GM19328 (cell line): ENCODE data around the gene CAPRIN2.

Experiments used
- ATAC-seq: cut with Tn5 transposase; IDR thresholded peaks from one replicate; pipeline ENCODE4 v1.9.1; 2021; ENCODE audit warnings: mild to moderate bottlenecking, moderate library complexity; ENCODE audit not compliant: unreplicated experiment

The CAPRIN2 gene, protein sequence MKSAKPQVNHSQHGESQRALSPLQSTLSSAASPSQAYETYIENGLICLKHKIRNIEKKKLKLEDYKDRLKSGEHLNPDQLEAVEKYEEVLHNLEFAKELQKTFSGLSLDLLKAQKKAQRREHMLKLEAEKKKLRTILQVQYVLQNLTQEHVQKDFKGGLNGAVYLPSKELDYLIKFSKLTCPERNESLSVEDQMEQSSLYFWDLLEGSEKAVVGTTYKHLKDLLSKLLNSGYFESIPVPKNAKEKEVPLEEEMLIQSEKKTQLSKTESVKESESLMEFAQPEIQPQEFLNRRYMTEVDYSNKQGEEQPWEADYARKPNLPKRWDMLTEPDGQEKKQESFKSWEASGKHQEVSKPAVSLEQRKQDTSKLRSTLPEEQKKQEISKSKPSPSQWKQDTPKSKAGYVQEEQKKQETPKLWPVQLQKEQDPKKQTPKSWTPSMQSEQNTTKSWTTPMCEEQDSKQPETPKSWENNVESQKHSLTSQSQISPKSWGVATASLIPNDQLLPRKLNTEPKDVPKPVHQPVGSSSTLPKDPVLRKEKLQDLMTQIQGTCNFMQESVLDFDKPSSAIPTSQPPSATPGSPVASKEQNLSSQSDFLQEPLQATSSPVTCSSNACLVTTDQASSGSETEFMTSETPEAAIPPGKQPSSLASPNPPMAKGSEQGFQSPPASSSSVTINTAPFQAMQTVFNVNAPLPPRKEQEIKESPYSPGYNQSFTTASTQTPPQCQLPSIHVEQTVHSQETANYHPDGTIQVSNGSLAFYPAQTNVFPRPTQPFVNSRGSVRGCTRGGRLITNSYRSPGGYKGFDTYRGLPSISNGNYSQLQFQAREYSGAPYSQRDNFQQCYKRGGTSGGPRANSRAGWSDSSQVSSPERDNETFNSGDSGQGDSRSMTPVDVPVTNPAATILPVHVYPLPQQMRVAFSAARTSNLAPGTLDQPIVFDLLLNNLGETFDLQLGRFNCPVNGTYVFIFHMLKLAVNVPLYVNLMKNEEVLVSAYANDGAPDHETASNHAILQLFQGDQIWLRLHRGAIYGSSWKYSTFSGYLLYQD

DNA sequence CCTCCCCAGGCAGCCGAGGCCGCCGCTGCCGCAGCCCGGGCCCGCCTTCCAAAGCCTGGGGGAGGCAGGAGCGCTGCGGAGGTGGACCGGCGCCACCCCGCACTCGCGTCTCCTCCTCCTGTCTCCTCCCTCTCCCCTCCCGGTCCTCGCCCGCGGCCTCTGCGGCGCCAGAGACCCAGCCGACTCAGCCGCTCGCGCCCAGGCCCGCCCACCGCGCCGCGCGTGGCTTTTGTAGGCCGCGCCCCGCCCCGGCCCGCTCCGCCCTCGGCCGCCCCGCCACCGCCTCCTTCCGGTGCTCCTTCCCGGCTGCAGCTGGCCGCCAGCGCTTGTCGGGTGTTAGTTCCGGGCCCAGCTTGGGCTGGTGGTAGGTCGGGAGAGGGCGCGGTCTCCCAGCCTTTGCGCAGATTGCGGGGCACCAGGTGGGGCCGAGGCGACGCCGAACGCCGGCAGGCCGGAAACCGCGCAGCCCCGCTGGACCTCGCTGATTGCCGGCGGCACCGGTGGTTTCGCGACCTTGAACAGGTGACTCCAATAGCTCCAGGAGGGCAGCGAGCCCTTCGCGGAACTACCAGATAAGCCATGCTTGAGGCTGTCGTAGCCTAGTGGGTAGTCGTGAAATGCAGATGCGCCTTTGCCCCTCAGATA lies at the start of gene CAPRIN2:
CAPRIN2 (minus strand) TSS at position 202 of the 645 bp plus-strand sequence. CDS start 1,431 bp downstream, outside the sequence.
- peak; percentile 95 for ATAC-seq

DNA sequence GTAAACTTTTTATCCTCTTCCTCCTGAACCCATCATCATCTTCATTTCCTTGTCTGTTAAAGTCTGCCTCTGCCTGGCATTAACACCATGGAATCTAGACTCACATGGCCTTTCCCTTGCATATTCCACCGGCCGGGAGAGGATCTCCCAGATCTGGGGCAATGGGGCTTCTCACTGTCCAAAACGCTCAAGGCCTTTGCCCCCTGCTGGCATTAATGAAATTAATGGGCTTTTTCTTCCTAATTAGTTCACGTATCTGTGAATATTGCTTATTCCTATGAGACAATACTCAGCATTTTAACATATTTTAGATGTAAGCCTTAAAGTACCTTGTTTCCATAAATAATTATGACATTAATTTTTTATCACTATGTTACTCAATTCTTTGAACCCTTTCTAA lies 42.9 kb upstream of the CAPRIN2 start:
- no peak for ATAC-seq

- ATAC-seq, result no peak
These were observed 42.2 kb upstream of the CAPRIN2 start for GRCh38 chr12:30796891-30797371.

- ATAC-seq, result peak; percentile 11
These were observed 41.6 kb upstream of the CAPRIN2 start for GRCh38 chr12:30796313-30796780.

GRCh38 chr12:30795410-30796312 lies 40.9 kb upstream of the CAPRIN2 start:
- peak; percentile 80 for ATAC-seq

- no peak for ATAC-seq
These were observed 40.0 kb upstream of the CAPRIN2 start for GRCh38 chr12:30794591-30795409.

DNA sequence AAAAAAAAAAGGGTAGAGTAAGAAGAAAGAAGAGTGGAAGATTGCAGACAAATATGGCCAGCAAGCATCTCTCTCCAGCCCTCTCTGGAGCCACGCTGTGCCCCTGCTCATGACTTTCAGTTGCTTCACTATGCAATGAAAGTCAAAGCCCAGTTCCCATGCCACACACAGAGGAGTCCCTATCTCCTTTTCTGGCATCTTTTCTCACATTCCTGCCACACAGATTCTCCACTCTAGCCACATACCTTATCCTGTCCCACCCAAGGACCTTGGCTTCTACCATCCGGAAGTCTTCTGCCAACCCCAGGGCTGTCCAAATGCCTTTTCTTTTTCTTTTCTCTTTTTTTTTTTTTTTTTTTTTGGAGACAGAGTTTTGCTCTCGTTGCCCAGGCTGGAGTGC lies 39.3 kb upstream of the CAPRIN2 start:
- ATAC-seq, result no peak

DNA sequence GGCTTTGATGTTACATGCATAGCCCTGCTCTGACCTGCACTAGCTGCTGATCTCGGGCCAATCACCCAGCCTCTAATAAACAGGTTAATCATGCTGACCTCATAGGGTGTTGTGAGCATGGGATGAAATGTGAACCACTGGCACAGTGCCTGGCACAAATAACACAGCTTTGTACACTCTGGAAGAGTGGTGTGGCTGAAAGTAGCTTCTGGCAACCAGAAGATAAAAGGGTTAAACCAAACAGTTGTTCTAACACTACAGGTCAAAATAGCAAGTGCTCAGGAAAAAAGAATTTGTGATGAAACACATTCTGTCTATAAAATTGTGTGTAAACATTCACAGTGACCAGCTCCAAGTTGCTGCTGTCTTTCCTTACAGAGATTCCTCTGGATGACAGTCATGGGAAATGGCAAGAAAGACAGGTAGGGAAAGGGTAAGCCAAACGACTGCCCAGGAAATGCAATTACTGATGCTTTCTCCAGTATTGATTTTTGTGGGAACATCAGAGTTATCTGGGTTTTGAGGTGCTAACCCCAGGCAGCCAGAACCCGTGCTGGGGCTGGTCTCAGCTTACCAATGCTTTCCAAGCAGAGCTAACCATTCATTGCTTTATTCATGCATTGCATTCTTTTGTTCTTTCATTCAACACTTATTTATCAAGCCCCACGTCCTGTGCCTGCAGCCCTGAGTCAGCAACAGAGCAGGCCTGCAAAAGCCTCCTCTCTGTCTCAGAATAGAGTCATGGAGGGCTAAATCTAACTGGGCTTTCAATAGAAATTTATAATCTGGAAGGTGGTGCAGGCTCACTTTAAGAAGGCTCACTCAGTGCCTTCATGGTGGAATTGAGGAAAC lies 38.1 kb upstream of the CAPRIN2 start:
- ATAC-seq, result no peak

DNA sequence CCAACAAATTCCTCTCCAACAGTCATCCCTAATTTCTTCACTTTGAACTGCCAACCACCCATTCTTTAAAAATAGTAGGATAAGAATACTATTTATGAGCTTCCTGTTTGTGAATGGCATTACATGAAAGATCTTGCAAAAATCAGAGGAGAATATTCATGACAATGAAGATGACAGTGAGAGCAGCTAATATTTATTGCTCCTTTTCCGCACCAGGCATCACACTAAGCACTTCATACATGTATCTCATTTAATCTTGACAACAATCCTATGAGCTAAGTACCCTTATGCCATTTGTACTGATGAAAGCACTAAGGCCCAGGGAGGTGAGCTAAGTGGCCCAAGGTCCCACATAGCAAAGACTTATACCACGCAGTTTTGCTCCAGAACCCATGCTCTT lies 37.3 kb upstream of the CAPRIN2 start:
- ATAC-seq, result no peak

DNA sequence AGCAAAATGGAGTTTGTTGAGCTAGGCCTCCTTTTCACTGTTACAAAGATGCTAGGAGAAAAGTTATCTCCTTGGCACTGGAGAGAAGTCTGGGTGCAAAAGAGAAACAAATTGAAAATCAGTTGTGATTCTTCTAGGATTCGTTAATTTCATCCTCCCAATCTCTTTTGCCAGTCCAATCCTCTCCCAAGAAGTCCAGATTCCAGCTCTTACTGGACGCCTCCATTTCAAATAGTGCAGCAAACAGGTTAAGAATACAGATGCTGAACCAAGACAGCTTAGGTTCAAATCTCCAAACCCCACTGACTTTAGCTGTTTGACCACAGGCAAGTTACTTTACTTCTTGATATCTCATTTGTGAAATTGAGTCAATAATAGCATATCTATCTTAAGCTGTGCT lies 34.0 kb upstream of the CAPRIN2 start:
- no peak for ATAC-seq

- no peak for ATAC-seq
These were observed 30.9 kb upstream of the CAPRIN2 start for GRCh38 chr12:30785630-30786029.

DNA sequence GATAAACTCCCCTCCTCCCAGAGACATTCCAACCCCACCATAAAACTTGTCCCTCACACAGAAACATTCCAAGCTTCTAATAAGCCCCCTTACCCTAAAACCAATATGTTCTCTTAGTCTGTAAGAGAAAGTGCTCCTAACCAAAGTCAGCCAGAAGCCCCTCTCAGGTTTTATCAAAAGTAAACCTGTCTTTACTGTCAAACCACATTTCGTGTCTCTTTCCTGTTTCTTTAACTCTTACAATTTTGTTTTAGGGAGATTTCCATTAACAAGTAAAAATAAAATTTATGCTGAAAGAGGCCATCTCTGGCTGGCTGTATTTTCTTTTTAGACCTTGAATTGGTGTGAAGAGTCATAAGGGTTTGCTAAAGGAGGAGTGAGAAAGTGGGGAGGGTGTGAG lies 29.8 kb upstream of the CAPRIN2 start:
- ATAC-seq, result no peak

- no peak for ATAC-seq
These were observed 29.2 kb upstream of the CAPRIN2 start for GRCh38 chr12:30783946-30784345.

DNA sequence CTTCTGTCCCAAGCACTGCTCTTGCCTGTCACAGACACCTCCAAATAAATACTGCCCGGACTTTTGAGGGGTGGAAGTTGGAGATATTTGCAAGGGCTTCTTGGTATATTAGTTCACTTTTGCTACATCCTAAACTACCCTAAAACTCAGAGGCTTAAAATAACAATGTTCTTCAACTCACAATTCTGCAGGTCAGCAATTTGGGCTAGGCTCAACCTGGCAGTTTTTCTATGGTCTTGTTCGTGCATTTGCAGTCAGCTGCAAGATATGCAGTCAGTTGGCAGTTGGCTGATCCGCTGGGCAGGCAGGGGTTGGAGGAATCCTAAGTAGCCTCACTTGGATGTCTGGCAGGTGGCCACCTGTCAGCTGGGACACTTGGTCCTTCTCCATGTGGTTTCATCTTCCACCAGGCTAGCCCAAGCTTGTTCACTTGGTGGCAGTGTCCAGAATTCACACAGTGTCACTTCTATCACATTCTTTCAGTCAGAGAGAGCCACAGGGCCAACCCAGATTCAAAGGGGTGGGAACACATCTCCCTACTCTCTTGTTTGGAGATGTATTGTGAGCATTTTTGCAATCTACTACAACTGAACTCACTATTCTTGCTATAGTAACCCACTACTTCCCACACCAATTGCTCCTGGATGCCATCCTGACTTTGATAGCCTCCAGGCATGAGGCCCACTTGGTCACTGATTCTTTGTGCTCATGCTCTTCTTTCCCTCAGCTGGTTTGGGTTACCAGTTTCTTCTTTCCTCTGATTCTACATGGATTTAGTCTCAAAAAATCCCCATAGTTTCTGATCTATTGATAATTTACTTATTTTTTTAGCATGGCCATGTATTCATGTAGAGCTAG lies 27.8 kb upstream of the CAPRIN2 start:
- ATAC-seq, result no peak

- ATAC-seq, result no peak
These were observed 24.8 kb upstream of the CAPRIN2 start for GRCh38 chr12:30779578-30779977.

- ATAC-seq, result no peak
These were observed 24.4 kb upstream of the CAPRIN2 start for GRCh38 chr12:30779178-30779577.

- ATAC-seq, result no peak
These were observed 19.8 kb upstream of the CAPRIN2 start for GRCh38 chr12:30774599-30774998.
